Measurements from ENCODE around the gene GCK.

Gene GCK

GRCh38 chr7:44116789-44117666, 72.2 kb downstream of the GCK start:
- DNase-seq (ENCODE audit: low read depth), result no peak

- DNase-seq (ENCODE audit: low read depth), result no peak
Observed at GRCh38 chr7:44116087-44116788, 73.0 kb downstream of the GCK start.

GRCh38 chr7:44114586-44115310, 74.5 kb downstream of the GCK start:
- DNase-seq (ENCODE audit: low read depth), result no peak

GRCh38 chr7:44113764-44114354, 75.4 kb downstream of the GCK start:
- DNase-seq (ENCODE audit: low read depth), result no peak

- DNase-seq (ENCODE audit: low read depth), result no peak
Observed at GRCh38 chr7:44112997-44113763, 76.1 kb downstream of the GCK start.

GRCh38 chr7:44112231-44112996, 76.8 kb downstream of the GCK start:
- DNase-seq (ENCODE audit: low read depth), result no peak

- DNase-seq (ENCODE audit: low read depth), result no peak
Observed at GRCh38 chr7:44111761-44112160, 77.5 kb downstream of the GCK start.

- no peak for DNase-seq (ENCODE audit: low read depth)
Observed at GRCh38 chr7:44110719-44111635, 78.3 kb downstream of the GCK start.

- no peak for DNase-seq (ENCODE audit: low read depth)
Observed at GRCh38 chr7:44109991-44110390, 79.2 kb downstream of the GCK start.

- DNase-seq (ENCODE audit: low read depth), result no peak
Observed at GRCh38 chr7:44108768-44109750, 80.2 kb downstream of the GCK start.

- DNase-seq (ENCODE audit: low read depth), result no peak
Observed at GRCh38 chr7:44107961-44108767, 81.1 kb downstream of the GCK start.

GRCh38 chr7:44107116-44107960, 81.9 kb downstream of the GCK start:
- no peak for DNase-seq (ENCODE audit: low read depth)

- DNase-seq (ENCODE audit: low read depth), result no peak
Observed at GRCh38 chr7:44106311-44107065, 82.8 kb downstream of the GCK start.

GRCh38 chr7:44105832-44106231, 83.4 kb downstream of the GCK start:
- DNase-seq (ENCODE audit: low read depth), result no peak

GRCh38 chr7:44104860-44105771, 84.1 kb downstream of the GCK start:
- peak; percentile 71 for DNase-seq (ENCODE audit: low read depth)

All from HS-5 (cell line).